BLaER1 (cell line): ENCODE measurements around the gene CCDC160.
"Not testable (repeated sequence)": the region's sequence is repeated elsewhere in the genome, so short reads cannot be mapped to it uniquely, and the experiment has no call there.

Experiments used
- H3K27ac ChIP-seq: shearing (Covaris generic); formaldehyde crosslinking; 2 replicates; pipeline ENCODE4 v1.8.1; 2022
- H3K27me3 ChIP-seq: shearing (Covaris generic); formaldehyde crosslinking; 2 replicates; pipeline ENCODE4 v1.8.1; 2022
- H3K36me3 ChIP-seq: shearing (Covaris generic); formaldehyde crosslinking; 2 replicates; pipeline ENCODE4 v1.8.1; 2022
- H3K4me1 ChIP-seq: shearing (Covaris generic); formaldehyde crosslinking; 2 replicates; pipeline ENCODE4 v1.8.1; 2022
- H3K4me2 ChIP-seq: shearing (Covaris generic); formaldehyde crosslinking; 2 replicates; pipeline ENCODE4 v1.8.1; 2022
- H3K4me3 ChIP-seq: shearing (Covaris generic); formaldehyde crosslinking; 2 replicates; pipeline ENCODE4 v1.8.1; 2022
- H3K9ac ChIP-seq: shearing (Covaris generic); formaldehyde crosslinking; 2 replicates; pipeline ENCODE4 v1.8.1; 2022
- H3K9me3 ChIP-seq: shearing (Covaris generic); formaldehyde crosslinking; 2 replicates; pipeline ENCODE4 v1.8.1; 2022
- H4K20me1 ChIP-seq: shearing (Covaris generic); formaldehyde crosslinking; 2 replicates; pipeline ENCODE4 v1.8.1; 2022
- Cebpa-rat ChIP-seq: shearing (Covaris generic); IDR thresholded peaks from 2 replicates; pipeline ENCODE4 v1.8.1; 2022

Gene CCDC160

DNA sequence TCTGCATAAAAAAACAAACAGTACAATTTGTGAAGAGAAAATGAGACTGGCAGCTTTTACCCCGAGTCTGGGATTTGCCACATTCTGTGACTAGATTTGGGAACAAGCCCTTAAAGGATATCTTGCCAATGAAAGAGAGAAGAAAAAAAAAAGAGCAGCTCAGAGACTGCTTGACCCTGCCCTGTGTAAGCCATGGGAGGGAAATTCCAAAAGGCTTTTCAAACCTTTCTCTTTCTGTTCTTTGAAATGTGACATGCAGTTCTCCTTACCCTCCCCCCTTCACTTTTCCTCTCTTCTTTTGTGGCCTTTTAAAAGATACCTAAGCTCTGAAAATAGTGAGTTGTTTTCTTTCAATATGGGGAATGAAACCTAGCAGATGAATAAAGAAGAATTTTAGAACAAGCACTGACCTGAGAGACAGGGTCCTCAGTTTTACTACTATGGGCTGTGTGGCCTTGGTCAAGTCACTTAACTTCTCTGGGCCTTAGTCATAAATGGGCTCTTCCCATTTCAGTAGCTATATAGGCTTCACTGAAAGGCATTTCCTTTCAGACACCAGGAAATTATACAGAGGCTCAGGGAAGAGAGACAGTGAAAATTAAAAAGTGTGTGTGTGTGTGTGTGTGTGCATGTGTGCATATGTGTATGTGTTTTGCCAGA lies 5.1 kb downstream of the CCDC160 start:
- Histone ChIP-seq H3K9ac (no peak overlapping the region), H3K27ac (no peak overlapping the region), H3K36me3 (no peaks in the 10 kb centered on the region), H4K20me1 (peaks cover 11% of the 10 kb centered on the region; the same call in 1 of the 2 replicates), H3K4me2 (no peak overlapping the region), H3K9me3 (peaks cover 9% of the 10 kb centered on the region), H3K4me1 (no peaks in the 10 kb centered on the region), H3K27me3 (peaks cover 99% of the 10 kb centered on the region), H3K4me3 (no peak overlapping the region)
- no peak for TF ChIP-seq Cebpa-rat

DNA sequence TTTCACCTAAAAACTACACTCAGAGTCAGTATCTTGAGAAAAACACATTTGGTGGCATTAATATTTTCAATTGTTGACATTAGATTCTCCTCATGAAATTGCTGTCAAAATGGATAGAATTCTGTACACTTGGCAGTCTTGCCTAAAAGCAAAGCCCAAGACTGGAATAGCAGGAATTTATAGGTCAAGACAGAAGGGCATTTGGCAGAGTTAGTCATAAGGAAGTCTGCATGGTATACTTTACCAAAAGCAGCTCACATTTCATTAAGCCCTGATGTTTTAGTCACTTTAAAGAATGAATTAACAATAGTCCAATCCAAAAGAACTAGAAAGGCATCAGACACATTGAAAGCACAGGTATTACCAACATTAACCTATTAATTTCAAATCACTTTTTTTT lies 7.1 kb downstream of the CCDC160 start:
- H3K9ac ChIP-seq = no peak overlapping the region
- no peak overlapping the region for H3K27ac ChIP-seq
- peaks cover 11% of the 10 kb centered on the region; the same call in 1 of the 2 replicates for H4K20me1 ChIP-seq
- H3K4me1 ChIP-seq = no peaks in the 10 kb centered on the region
- H3K36me3 ChIP-seq = no peaks in the 10 kb centered on the region
- H3K4me3 ChIP-seq = no peak overlapping the region
- H3K27me3 ChIP-seq = peaks cover 99% of the 10 kb centered on the region
- no peak for TF ChIP-seq Cebpa-rat
- no peaks in the 10 kb centered on the region for H3K9me3 ChIP-seq
- H3K4me2 ChIP-seq = no peak overlapping the region

DNA sequence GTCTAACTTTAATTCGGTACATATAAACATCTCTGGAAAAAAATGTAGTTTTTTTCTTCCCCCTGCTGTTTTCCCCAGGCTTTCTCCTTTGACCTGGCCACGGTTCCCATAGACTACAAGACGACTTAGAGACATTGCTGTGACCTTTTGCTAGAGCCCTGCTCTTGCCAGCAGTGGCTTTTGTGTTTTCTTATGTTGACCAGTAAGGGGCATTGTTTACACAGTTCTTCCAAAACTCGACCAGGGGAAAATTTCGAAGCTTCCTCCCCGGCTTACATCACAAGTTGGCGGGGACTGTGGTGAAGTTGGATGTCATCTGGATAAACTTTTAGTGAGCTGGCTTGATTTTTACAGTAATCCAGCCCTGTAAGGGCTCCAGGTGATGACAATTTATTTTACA lies 9.3 kb downstream of the CCDC160 start:
- peaks cover 19% of the 10 kb centered on the region; the same call in 1 of the 2 replicates for H4K20me1 ChIP-seq
- no peaks in the 10 kb centered on the region for H3K4me1 ChIP-seq
- no peaks in the 10 kb centered on the region for H3K9me3 ChIP-seq
- H3K4me2 ChIP-seq = no peak overlapping the region
- H3K27me3 ChIP-seq = peaks cover 98% of the 10 kb centered on the region
- H3K4me3 ChIP-seq = no peak overlapping the region
- H3K27ac ChIP-seq = no peak overlapping the region
- H3K36me3 ChIP-seq = no peaks in the 10 kb centered on the region
- no peak overlapping the region for H3K9ac ChIP-seq
- TF ChIP-seq Cebpa-rat = no peak

DNA sequence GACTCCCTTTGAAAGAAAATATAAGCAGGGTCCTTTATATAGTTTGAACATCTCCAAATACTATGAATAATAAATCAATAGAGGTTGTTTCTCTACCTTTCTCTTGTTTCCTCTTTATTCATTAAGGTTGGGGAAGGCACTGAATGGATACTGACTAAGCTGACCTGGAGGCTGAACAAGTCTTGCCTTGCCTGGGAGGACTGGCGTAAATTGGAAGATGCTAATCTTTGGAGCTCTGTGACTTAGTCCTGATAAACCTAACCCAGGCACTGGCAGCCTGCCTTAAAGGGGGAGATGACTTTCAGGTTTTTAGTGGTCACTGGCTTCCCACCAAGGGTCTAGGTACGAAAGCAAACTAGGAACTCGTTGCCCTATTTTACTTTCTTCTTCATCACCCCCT lies 10.5 kb downstream of the CCDC160 start:
- Histone ChIP-seq H3K9ac (no peak overlapping the region), H3K27me3 (peaks cover 98% of the 10 kb centered on the region), H3K4me1 (no peaks in the 10 kb centered on the region), H3K9me3 (no peaks in the 10 kb centered on the region), H3K4me3 (no peak overlapping the region), H3K36me3 (no peaks in the 10 kb centered on the region), H4K20me1 (peaks cover 19% of the 10 kb centered on the region; the same call in 1 of the 2 replicates), H3K4me2 (no peak overlapping the region), H3K27ac (no peak overlapping the region)
- no peak for TF ChIP-seq Cebpa-rat

DNA sequence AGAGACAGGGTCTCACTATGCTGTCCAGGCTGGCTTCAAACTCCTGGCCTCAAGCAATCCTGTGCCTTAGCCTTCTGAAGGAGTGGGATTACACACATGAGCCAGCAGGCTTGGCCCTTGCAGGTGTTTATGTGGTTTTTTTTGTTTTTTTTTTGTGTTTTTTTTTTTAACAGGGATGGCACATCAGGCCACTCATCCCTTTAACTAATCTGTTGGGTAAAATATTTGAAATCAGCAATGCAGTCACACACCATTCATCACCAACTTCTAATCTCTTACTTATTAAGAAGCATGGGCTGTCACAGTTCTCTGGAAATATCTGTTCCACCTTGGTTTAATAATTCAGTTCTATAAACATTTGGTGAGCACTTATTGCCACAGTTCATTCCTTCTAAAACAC lies 12.3 kb downstream of the CCDC160 start:
- Histone ChIP-seq H3K9ac (no peak overlapping the region), H3K9me3 (no peaks in the 10 kb centered on the region), H3K4me2 (no peak overlapping the region), H3K4me1 (no peaks in the 10 kb centered on the region), H3K36me3 (no peaks in the 10 kb centered on the region), H4K20me1 (peaks cover 17% of the 10 kb centered on the region; the same call in 1 of the 2 replicates), H3K27me3 (peaks cover 98% of the 10 kb centered on the region), H3K27ac (no peak overlapping the region), H3K4me3 (no peak overlapping the region)
- no peak for TF ChIP-seq Cebpa-rat

DNA sequence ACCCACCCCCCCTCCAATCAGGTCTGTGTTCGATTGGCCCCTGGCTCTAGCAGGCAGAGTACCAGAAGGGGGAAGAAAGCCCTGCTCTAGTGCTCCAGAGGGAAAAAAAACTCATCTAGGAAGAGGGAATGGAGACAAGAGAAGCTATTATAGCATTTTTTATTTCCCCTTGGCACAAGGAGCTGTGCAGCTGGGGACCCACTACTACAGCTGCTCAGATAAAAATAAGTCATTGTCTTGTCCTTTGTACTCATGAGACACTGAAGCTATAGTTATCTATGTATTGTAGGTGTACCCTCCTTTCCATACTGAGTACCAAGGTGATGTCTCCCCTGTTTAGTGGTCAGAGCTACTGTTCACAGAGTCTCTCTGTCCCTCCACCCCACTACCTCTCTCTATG lies 14.3 kb downstream of the CCDC160 start:
- H3K27ac ChIP-seq = no peak overlapping the region
- no peaks in the 10 kb centered on the region for H3K4me1 ChIP-seq
- TF ChIP-seq Cebpa-rat = no peak
- no peak overlapping the region for H3K4me3 ChIP-seq
- peaks cover 13% of the 10 kb centered on the region; the same call in 1 of the 2 replicates for H4K20me1 ChIP-seq
- no peak overlapping the region for H3K4me2 ChIP-seq
- peaks cover 94% of the 10 kb centered on the region for H3K27me3 ChIP-seq
- no peaks in the 10 kb centered on the region for H3K36me3 ChIP-seq
- no peak overlapping the region for H3K9ac ChIP-seq
- no peaks in the 10 kb centered on the region for H3K9me3 ChIP-seq

DNA sequence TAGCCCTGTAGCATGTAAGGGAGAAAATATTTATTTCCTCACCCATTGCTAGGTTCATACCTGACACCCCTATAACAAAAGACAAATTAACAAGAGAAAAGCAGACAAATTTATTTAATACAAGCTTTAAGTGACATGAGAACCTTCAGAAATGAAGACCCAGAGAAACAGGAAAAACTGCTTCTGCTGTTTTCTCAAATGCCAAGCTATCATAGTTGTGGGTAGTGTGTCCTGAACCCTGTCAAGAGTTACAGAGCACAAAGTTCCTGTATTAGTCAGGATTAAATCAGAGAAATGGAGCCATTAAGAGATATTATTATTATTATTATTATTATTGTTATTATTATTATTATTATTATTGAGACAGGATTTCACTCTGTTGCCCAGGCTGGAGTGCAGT lies 17.5 kb downstream of the CCDC160 start:
- no peak for TF ChIP-seq Cebpa-rat
- Histone ChIP-seq H3K27ac (no peak overlapping the region), H3K9ac (no peak overlapping the region), H3K4me2 (no peak overlapping the region), H3K36me3 (no peaks in the 10 kb centered on the region), H4K20me1 (peaks cover 8% of the 10 kb centered on the region; the same call in 1 of the 2 replicates), H3K4me1 (no peaks in the 10 kb centered on the region), H3K4me3 (no peak overlapping the region), H3K9me3 (no peaks in the 10 kb centered on the region), H3K27me3 (peaks cover 88% of the 10 kb centered on the region)

DNA sequence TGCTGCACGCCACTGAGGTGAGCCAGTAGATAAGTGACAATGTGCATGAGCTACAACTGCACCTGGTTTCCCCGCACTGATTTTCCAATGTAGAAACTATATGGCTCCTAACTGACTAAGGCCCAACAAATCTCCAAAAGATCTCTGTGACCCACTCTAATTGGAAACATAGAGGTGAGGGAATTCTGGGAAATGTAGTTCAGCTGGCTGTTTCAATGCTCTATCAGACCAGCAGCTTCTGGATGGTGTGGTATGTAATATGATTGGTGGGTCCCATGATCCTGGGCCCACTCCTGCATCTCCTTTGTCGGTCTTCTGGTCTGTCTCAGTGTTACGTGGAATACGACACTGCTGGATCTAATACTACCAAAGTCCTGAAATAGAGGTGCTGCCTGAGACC lies 18.6 kb downstream of the CCDC160 start:
- Histone ChIP-seq H3K4me1 (no peaks in the 10 kb centered on the region), H3K9me3 (no peaks in the 10 kb centered on the region), H3K27ac (no peak overlapping the region), H3K36me3 (no peaks in the 10 kb centered on the region), H4K20me1 (no peaks in the 10 kb centered on the region; the same call in 1 of the 2 replicates), H3K9ac (no peak overlapping the region), H3K4me2 (no peak overlapping the region), H3K27me3 (peaks cover 88% of the 10 kb centered on the region), H3K4me3 (no peak overlapping the region)
- no peak for TF ChIP-seq Cebpa-rat

DNA sequence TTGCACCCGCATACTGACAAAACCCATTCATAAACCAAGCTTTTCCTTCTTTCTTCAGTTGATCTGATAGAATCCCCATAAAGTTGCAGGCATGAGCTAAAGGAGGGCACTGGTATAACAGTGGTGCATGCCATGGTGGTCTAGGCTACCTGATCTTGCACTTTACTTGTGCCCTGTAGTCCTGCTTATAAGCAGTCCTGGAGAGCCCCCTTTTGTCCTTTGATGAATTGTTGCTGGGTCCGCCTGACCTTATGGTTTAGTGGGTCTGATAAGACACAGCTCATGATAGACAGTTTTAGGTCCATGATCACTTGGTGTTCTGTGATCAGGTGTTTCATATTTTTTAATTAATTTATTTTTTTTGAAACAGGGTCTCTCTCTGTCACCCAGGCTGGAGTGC lies 19.7 kb downstream of the CCDC160 start:
- Histone ChIP-seq H3K4me3 (no peak overlapping the region), H3K4me2 (no peak overlapping the region), H3K4me1 (no peaks in the 10 kb centered on the region), H3K9me3 (no peaks in the 10 kb centered on the region), H3K27ac (no peak overlapping the region), H3K36me3 (no peaks in the 10 kb centered on the region), H4K20me1 (no peaks in the 10 kb centered on the region; the same call in 1 of the 2 replicates), H3K27me3 (peaks cover 88% of the 10 kb centered on the region), H3K9ac (no peak overlapping the region)
- TF ChIP-seq Cebpa-rat = no peak

DNA sequence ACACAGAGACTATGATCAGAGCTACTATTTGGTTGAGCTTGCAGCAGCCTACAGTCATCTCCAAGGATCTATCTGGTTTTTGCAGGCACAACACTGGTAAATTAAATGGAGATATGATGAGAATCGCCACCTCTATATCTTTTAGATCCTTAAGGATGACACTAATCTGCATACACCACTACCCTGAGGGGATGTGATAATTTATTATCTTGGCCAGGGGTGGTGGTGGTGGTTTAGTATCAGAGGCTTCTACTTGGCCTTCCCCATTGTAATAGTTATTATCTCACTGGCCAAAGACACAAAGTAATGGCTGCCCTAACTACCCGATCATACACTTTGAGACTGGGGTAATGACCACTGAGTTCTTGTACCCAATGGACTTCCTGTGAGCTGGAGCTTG lies 21.2 kb downstream of the CCDC160 start:
- Histone ChIP-seq H3K27me3 (peaks cover 85% of the 10 kb centered on the region), H4K20me1 (no peaks in the 10 kb centered on the region; the same call in 1 of the 2 replicates), H3K36me3 (no peaks in the 10 kb centered on the region), H3K9ac (no peak overlapping the region), H3K4me2 (no peak overlapping the region), H3K9me3 (no peaks in the 10 kb centered on the region), H3K27ac (no peak overlapping the region), H3K4me3 (no peak overlapping the region), H3K4me1 (no peaks in the 10 kb centered on the region)
- TF ChIP-seq Cebpa-rat = no peak

DNA sequence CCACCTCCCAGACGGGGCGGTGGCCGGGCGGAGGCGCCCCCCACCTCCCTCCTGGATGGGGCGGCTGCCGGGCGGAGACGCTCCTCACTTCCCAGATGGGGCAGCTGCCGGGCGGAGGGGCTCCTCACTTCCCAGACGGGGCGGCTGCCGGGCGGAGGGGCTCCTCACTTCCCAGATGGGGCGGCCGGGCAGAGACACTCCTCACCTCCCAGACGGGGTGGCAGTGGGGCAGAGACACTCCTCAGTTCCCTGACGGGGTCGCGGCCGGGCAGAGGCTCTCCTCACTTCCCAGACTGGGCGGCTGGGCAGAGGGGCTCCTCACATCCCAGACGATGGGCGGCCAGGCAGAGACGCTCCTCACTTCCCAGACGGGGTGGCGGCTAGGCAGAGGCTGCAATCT lies 49.0 kb downstream of the CCDC160 start:
- Histone ChIP-seq H3K27me3 (peaks cover 40% of the 10 kb centered on the region), H3K9me3 (peaks cover 10% of the 10 kb centered on the region; the same call in 1 of the 2 replicates)
- H3K9ac ChIP-seq, H3K4me3 ChIP-seq, H3K4me2 ChIP-seq, H3K36me3 ChIP-seq, H4K20me1 ChIP-seq, H3K27ac ChIP-seq, H3K4me1 ChIP-seq: not testable (repeated sequence)
